22Rv1 (cell line): ENCODE data around the gene NASP.

Experiments used
- ZFX ChIP-seq: fragments of 450-650 bp; IDR thresholded peaks from 2 replicates; pipeline ENCODE4 v1.6.1; 2017; ENCODE audit warnings: antibody characterized with exemption, borderline replicate concordance
- TF ChIP-seq, protein P1 (sequence below): fragments of 450-650 bp; IDR thresholded peaks from 2 replicates; pipeline ENCODE4 v1.5.1; 2017; ENCODE audit warnings: mild to moderate bottlenecking

DNA sequence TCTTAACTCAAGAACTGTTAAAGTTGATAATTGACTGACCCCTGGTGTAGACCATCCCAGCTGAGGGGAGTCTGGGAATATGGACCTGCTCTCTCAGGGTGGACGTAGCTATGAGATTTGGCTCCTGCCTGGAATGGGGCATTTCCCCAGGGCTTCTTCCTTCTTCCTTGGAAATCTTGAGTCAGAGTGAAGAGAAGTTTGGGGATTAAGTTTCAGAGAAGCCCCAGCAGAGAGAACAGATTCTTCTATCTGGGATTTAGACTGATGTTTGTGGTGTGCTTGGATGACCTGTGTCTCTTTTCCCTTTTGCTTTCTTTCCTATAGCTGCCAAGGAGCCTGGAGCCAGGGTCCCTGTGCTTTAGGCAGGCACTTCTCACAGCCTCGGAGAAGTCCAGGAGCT lies 20.0 kb upstream of the NASP start:
- TF ChIP-seq, protein P1, sequence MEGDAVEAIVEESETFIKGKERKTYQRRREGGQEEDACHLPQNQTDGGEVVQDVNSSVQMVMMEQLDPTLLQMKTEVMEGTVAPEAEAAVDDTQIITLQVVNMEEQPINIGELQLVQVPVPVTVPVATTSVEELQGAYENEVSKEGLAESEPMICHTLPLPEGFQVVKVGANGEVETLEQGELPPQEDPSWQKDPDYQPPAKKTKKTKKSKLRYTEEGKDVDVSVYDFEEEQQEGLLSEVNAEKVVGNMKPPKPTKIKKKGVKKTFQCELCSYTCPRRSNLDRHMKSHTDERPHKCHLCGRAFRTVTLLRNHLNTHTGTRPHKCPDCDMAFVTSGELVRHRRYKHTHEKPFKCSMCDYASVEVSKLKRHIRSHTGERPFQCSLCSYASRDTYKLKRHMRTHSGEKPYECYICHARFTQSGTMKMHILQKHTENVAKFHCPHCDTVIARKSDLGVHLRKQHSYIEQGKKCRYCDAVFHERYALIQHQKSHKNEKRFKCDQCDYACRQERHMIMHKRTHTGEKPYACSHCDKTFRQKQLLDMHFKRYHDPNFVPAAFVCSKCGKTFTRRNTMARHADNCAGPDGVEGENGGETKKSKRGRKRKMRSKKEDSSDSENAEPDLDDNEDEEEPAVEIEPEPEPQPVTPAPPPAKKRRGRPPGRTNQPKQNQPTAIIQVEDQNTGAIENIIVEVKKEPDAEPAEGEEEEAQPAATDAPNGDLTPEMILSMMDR = no peak
- TF ChIP-seq ZFX = no peak
